MM.1S (cell line): Measurements from ENCODE around the gene SLC16A7.

ENCODE experiments used
- EZH2 ChIP-seq: fragments of 300-600 bp; sonication (generic); optimal IDR thresholded peaks from 2 replicates; pipeline ENCODE3; 2017; ENCODE audit warnings: low read depth, mild to moderate bottlenecking, antibody characterized with exemption, low read length, mixed read lengths
- EZH2phosphoT487 ChIP-seq: fragments of 300-600 bp; sonication (generic); IDR thresholded peaks from 2 replicates; pipeline ENCODE4 v1.6.1; 2018; ENCODE audit warnings: antibody characterized with exemption, low read length
- TF ChIP-seq, protein P1 (sequence below): fragments of 300-600 bp; sonication (generic); IDR thresholded peaks from 2 replicates; pipeline ENCODE4 v1.5.1; 2016; ENCODE audit warnings: antibody characterized with exemption, low read length, mixed read lengths

GRCh38 chr12:59632408-59632807, 36.6 kb downstream of the SLC16A7 start:
- TF ChIP-seq, protein P1, sequence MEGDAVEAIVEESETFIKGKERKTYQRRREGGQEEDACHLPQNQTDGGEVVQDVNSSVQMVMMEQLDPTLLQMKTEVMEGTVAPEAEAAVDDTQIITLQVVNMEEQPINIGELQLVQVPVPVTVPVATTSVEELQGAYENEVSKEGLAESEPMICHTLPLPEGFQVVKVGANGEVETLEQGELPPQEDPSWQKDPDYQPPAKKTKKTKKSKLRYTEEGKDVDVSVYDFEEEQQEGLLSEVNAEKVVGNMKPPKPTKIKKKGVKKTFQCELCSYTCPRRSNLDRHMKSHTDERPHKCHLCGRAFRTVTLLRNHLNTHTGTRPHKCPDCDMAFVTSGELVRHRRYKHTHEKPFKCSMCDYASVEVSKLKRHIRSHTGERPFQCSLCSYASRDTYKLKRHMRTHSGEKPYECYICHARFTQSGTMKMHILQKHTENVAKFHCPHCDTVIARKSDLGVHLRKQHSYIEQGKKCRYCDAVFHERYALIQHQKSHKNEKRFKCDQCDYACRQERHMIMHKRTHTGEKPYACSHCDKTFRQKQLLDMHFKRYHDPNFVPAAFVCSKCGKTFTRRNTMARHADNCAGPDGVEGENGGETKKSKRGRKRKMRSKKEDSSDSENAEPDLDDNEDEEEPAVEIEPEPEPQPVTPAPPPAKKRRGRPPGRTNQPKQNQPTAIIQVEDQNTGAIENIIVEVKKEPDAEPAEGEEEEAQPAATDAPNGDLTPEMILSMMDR: no peak
- TF ChIP-seq EZH2 (no peak), EZH2phosphoT487 (no peak)
